Chondrocyte (in vitro differentiated cells): ENCODE measurements around the gene LMBRD2. TPM values are rescaled to one million over a fixed set of nuclear protein-coding genes. Genes with fewer than 3 reads are reported as not detected.
A peak's percentile ranks its signal among the peaks of the same experiment; 100 is the strongest.
"Not testable (repeated sequence)": the region's sequence is repeated elsewhere in the genome, so short reads cannot be mapped to it uniquely, and the experiment has no call there.

Experiments
- DNase-seq: peaks from one replicate; pipeline ENCODE4 v3.0.0; 2021; ENCODE audit warnings: mixed read lengths, low spot score
- H3K27ac Mint-ChIP-seq: one replicate; pipeline ENCODE4 v1.8.0; 2021; ENCODE audit warnings: mild to moderate bottlenecking, moderate library complexity, mixed read lengths; ENCODE audit not compliant: unreplicated experiment
- H3K27me3 Mint-ChIP-seq: 2 replicates; pipeline ENCODE4 v1.8.0; 2021; ENCODE audit warnings: low read depth, mixed read lengths
- H3K36me3 Mint-ChIP-seq: 2 replicates; pipeline ENCODE4 v1.8.0; 2021; ENCODE audit warnings: low read depth, mixed read lengths
- H3K4me1 Mint-ChIP-seq: 2 replicates; pipeline ENCODE4 v1.8.0; 2021; ENCODE audit warnings: low read depth, mild to moderate bottlenecking, mixed read lengths
- H3K4me3 Mint-ChIP-seq: one replicate; pipeline ENCODE4 v1.8.0; 2021; ENCODE audit warnings: mild to moderate bottlenecking, moderate library complexity, mixed read lengths; ENCODE audit not compliant: unreplicated experiment
- H3K9me3 Mint-ChIP-seq: 2 replicates; pipeline ENCODE4 v1.8.0; 2021; ENCODE audit warnings: low read depth, mixed read lengths
- CTCF ChIP-seq: fragments of 200-600 bp; sonication (generic); IDR thresholded peaks from 2 replicates; pipeline ENCODE4 v1.5.0; 2021; ENCODE audit warnings: antibody characterized with exemption, mild to moderate bottlenecking, moderate library complexity
- total RNA-seq: library from RNA; stranded (reverse); gene quantifications from 3 replicates; pipeline ENCODE4 v1.2.1, GENCODE V29; 2021

Gene LMBRD2
- total RNA-seq, 1 donor from 2014 or later, result 11.6 TPM

GRCh38 chr5:36193746-36194145 is 42.1 kb upstream of the LMBRD2 start:
- H3K36me3 Mint-ChIP-seq, result peaks cover 43% of the 10 kb centered on the region
- no peak overlapping the region for H3K4me3 Mint-ChIP-seq
- H3K27me3 Mint-ChIP-seq, result no peaks in the 10 kb centered on the region
- peaks cover 16% of the 10 kb centered on the region for H3K9me3 Mint-ChIP-seq
- H3K27ac Mint-ChIP-seq, result no peak overlapping the region
- DNase-seq, result no peak
- H3K4me1 Mint-ChIP-seq, result no peaks in the 10 kb centered on the region
- TF ChIP-seq CTCF, result no peak

GRCh38 chr5:36184408-36184807 is 32.7 kb upstream of the LMBRD2 start:
- not testable (repeated sequence) for H3K27ac Mint-ChIP-seq, DNase-seq, H3K4me1 Mint-ChIP-seq, H3K27me3 Mint-ChIP-seq, H3K4me3 Mint-ChIP-seq
- Mint-ChIP-seq H3K9me3 (peaks cover 32% of the 10 kb centered on the region), H3K36me3 (peaks cover 54% of the 10 kb centered on the region)

GRCh38 chr5:36181774-36182173 is 30.1 kb upstream of the LMBRD2 start:
- Mint-ChIP-seq H3K4me3 (no peak overlapping the region), H3K36me3 (peaks cover 35% of the 10 kb centered on the region), H3K27me3 (no peaks in the 10 kb centered on the region), H3K9me3 (peaks cover 11% of the 10 kb centered on the region), H3K27ac (no peak overlapping the region), H3K4me1 (no peaks in the 10 kb centered on the region)
- TF ChIP-seq CTCF, result no peak
- no peak for DNase-seq

- Mint-ChIP-seq H3K4me1 (no peaks in the 10 kb centered on the region), H3K36me3 (peaks cover 27% of the 10 kb centered on the region), H3K9me3 (peaks cover 4% of the 10 kb centered on the region), H3K27me3 (no peaks in the 10 kb centered on the region), H3K27ac (no peak overlapping the region), H3K4me3 (no peak overlapping the region)
- DNase-seq, result no peak
- TF ChIP-seq CTCF, result no peak
Observed at GRCh38 chr5:36180556-36181350, 29.1 kb upstream of the LMBRD2 start.

GRCh38 chr5:36179950-36180349 is 28.3 kb upstream of the LMBRD2 start:
- H3K27ac Mint-ChIP-seq, result peak overlapping the region; percentile 50

More at GRCh38 chr5:36179950-36180349, 28.3 kb upstream of the LMBRD2 start:
- Mint-ChIP-seq H3K27me3 (no peaks in the 10 kb centered on the region), H3K9me3 (no peaks in the 10 kb centered on the region), H3K4me1 (peaks cover 3% of the 10 kb centered on the region), H3K36me3 (peaks cover 25% of the 10 kb centered on the region), H3K4me3 (no peak overlapping the region)
- no peak for DNase-seq
- TF ChIP-seq CTCF, result no peak
